ENCODE measurements around the gene CFC1B. TPM values are rescaled to one million over a fixed set of nuclear protein-coding genes. Genes with fewer than 3 reads are reported as not detected.
"Not testable (repeated sequence)": the region's sequence is repeated elsewhere in the genome, so short reads cannot be mapped to it uniquely, and the experiment has no call there.

The CFC1B gene
- polyA plus RNA-seq (2011; rRNA removed) (not detected in 2 replicates), polyA plus RNA-seq (2017; fragmentation: RNase III; extraction: RNeasy Plus Mini Kit Qiagen cat#74134 plus additional on column Dnase treatment) (not detected in 3 replicates), polyA minus RNA-seq (2011; rRNA and poly(A)+ RNA removed) (not detected in 2 replicates)
- polyA plus RNA-seq (2012; cell fraction: cytosol; rRNA removed): not detected in 2 replicates
- not detected in 2 replicates for polyA plus RNA-seq (2012; cell fraction: nucleus; rRNA removed)

DNA sequence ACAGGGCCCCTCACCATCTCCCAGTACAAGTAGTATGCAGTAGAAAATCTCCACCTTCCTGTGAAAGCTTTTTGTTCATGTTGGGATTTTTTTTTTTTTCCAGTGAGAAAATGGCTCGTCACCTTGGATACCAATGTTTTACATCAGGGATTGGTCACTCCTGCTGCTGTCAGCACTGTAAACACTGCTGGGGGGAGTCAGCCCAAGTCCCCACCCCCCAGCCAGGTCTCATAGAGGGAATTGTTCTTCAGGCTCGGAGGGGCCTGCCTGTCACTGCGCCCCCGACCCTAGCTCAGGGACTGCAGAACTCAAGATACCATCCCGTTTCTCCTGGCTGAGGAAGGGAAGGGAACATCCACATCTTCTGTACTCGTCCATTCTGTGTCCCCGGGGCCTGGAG is at the start of gene CFC1B:
Gene CFC1B, plus strand, starts transcription at position 231 of the 400 bp plus-strand sequence. CDS start 263 bp downstream, outside the sequence.
- H3K4me3 ChIP-seq; POLR2A ChIA-PET; H3K4me1 ChIP-seq; H3K4me2 ChIP-seq; ATAC-seq; H3K27ac ChIP-seq; FAIRE-seq; H3K9me3 ChIP-seq; DNase-seq (ENCODE audit: low read depth in 1 of 2, low spot score in 1 of 2); CTCF ChIA-PET: not testable (repeated sequence)
- WGBS (ENCODE audit: missing lambda C conversion rate): no CpG with 5 or more reads among the region's 7 CpGs

DNA sequence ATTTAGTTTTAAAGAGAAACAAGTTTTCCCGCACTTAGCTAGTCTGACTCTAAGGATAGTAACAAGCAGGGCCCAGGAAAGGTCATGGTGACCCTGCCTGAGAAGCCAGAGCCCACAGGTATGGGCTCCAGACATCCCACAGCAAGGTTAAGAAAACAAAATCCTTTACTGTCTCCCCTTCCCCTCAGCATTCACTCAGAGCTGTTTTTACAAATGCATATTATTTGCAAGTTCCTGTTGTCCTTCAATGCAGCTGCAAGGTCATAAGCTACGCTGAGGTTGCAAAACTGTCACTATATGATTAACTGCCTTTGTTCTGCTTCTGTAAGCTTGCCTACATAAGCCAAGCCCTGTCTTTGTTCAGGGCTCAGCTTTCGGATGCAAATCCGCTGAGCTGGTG is 29.9 kb upstream of the CFC1B start:
- DNase-seq (ENCODE audit: low read depth in 1 of 2, low spot score in 1 of 2); H3K27ac ChIP-seq; H3K4me1 ChIP-seq; FAIRE-seq; CTCF ChIA-PET; H3K9me3 ChIP-seq; H3K4me3 ChIP-seq; POLR2A ChIA-PET; H3K4me2 ChIP-seq; ATAC-seq: not testable (repeated sequence)
- WGBS (ENCODE audit: missing lambda C conversion rate): 23% methylated on average over 3 of the region's 4 CpGs

DNA sequence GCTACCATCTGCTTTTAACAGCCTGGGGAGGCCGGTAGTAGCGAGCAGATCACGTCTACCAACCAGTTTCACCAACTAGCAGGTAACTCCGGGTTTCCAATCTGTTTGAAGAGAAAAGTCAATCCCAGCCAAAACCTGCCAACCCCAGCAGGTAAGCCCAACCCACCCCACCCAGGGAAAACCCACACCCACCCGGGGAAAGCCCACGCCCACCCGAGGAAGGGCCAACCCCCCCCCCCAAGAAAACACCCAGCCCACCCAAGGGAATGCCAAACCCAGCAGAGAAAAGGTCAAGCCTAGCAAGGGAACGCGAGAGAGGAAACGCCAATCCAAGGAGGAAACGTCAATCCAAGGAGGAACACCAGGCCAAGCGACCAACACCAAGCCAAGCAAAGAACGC is 11.8 kb upstream of the CFC1B start, which contains the start of gene POTEI:
Gene POTEI, minus strand, starts transcription at position 101 of the 400 bp plus-strand sequence. Its CDS starts 93 bp downstream, at position 8.
- POLR2A ChIA-PET; H3K4me2 ChIP-seq; FAIRE-seq; ATAC-seq; CTCF ChIA-PET; H3K4me1 ChIP-seq; H3K4me3 ChIP-seq; H3K27ac ChIP-seq; H3K9me3 ChIP-seq; DNase-seq (ENCODE audit: low read depth in 1 of 2, low spot score in 1 of 2): not testable (repeated sequence)
- no CpG with 5 or more reads among the region's 13 CpGs for WGBS (ENCODE audit: missing lambda C conversion rate)

DNA sequence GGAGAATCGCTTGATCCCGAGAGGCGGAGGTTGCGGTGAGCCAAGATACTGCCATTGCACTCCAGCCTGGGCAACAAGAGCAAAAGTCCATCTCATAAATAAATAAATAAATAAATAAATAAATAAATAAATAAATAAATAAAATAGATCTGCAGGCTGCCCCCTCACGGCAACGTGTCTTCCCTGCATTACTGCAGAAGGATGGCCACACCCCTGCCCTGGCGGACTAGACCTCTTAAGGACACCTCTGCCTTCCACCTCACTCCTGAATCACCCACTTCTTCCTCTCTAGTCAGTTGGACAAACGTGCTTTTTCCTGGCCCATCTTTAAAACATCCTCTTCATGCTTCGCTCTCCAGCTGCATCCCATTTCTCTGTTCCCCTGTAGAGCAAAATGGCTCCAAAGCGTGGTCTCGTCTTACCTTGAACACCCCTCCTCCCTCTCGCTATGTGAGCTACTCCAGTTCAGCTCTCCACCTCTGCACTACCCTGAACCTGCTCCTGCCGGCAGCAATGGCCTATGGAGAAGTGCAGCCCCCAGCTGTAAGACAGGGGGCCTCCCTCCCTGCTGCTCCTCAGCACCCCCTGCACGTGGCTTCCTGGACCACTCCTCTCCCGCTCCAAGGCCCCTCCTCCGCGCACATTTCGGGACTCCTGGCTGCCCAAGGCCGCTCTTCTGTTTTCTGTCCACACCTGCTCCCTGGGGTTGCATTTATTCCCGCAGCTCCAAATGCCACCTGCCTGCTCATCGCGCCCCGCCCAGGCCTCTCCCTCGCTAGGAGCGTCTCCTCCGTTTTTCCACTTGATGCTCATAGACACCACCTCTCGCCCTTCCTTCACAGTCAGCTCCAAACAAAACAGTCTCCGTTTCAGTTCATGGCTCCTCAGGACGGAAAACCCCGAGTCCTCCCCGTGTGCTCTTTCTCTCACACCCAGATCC is 9.9 kb upstream of the CFC1B start:
- H3K4me1 ChIP-seq; CTCF ChIA-PET; H3K27ac ChIP-seq; H3K4me3 ChIP-seq; H3K9me3 ChIP-seq; FAIRE-seq; POLR2A ChIA-PET; ATAC-seq; DNase-seq (ENCODE audit: low read depth in 1 of 2, low spot score in 1 of 2); H3K4me2 ChIP-seq: not testable (repeated sequence)
- WGBS (ENCODE audit: missing lambda C conversion rate): no CpG with 5 or more reads among the region's 31 CpGs

GRCh38 chr2:130511747-130512451 is 9.1 kb upstream of the CFC1B start:
- H3K4me3 ChIP-seq; H3K4me1 ChIP-seq; H3K27ac ChIP-seq; CTCF ChIA-PET; POLR2A ChIA-PET; H3K4me2 ChIP-seq; FAIRE-seq; H3K9me3 ChIP-seq; DNase-seq (ENCODE audit: low read depth in 1 of 2, low spot score in 1 of 2): not testable (repeated sequence)
- ATAC-seq: peak; percentile 24 to 43; a peak in 1 of 6 replicates
- WGBS (ENCODE audit: missing lambda C conversion rate): 47% methylated on average over 5 of the region's 17 CpGs

GRCh38 chr2:130518516-130519106 is 2.4 kb upstream of the CFC1B start:
- H3K4me2 ChIP-seq; DNase-seq (ENCODE audit: low read depth in 1 of 2, low spot score in 1 of 2); FAIRE-seq: not testable (repeated sequence)

GRCh38 chr2:130522390-130522789 is 1.4 kb downstream of the CFC1B start:
- H3K27ac ChIP-seq; DNase-seq (ENCODE audit: low read depth in 1 of 2, low spot score in 1 of 2); FAIRE-seq; H3K4me2 ChIP-seq; ATAC-seq; H3K4me3 ChIP-seq; H3K9me3 ChIP-seq; H3K4me1 ChIP-seq; CTCF ChIA-PET; POLR2A ChIA-PET: not testable (repeated sequence)
- no CpG with 5 or more reads among the region's 23 CpGs for WGBS (ENCODE audit: missing lambda C conversion rate)

More at GRCh38 chr2:130518516-130519106, 2.4 kb upstream of the CFC1B start:
- H3K9me3 ChIP-seq, H3K4me1 ChIP-seq, H3K4me3 ChIP-seq, ATAC-seq, POLR2A ChIA-PET, H3K27ac ChIP-seq, CTCF ChIA-PET: not testable (repeated sequence)
- no CpG with 5 or more reads among the region's 12 CpGs for WGBS (ENCODE audit: missing lambda C conversion rate)

- H3K4me1 ChIP-seq; CTCF ChIA-PET; H3K4me3 ChIP-seq; POLR2A ChIA-PET; H3K9me3 ChIP-seq; FAIRE-seq; ATAC-seq; H3K4me2 ChIP-seq; H3K27ac ChIP-seq; DNase-seq (ENCODE audit: low read depth in 1 of 2, low spot score in 1 of 2): not testable (repeated sequence)
- no CpG with 5 or more reads among the region's 40 CpGs for WGBS (ENCODE audit: missing lambda C conversion rate)
These were observed 6.4 kb downstream of the CFC1B start for GRCh38 chr2:130527365-130527967.

DNA sequence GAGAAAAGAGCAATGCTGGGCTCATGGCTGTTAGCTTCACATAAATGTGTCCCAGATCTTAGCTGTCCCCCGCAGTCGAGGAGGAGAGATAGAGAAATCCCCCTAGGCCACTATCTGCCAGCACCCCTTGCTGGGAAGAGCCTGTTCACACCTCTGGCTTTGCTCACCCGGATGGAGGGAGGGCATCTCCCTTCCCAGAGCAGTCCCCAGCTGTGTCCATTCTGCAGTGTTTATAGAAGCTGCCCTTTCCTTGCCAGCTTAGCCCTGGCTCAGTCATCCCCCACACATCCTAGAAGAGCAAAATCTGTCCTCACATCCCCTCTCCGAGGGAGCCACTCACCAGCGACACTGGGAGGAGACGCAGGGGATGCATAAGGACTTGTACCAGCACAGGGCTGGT is 8.5 kb downstream of the CFC1B start:
- H3K4me1 ChIP-seq; H3K27ac ChIP-seq; H3K4me3 ChIP-seq; CTCF ChIA-PET; H3K4me2 ChIP-seq; H3K9me3 ChIP-seq; DNase-seq (ENCODE audit: low read depth in 1 of 2, low spot score in 1 of 2); FAIRE-seq; POLR2A ChIA-PET: not testable (repeated sequence)
- ATAC-seq: 0 out of 6 replicates have a peak, but pooled peaks of 1 of the 2 experiments have one; percentile 48
- WGBS (ENCODE audit: missing lambda C conversion rate): no CpG with 5 or more reads among the region's 6 CpGs

- H3K4me3 ChIP-seq; H3K9me3 ChIP-seq; CTCF ChIA-PET; H3K4me1 ChIP-seq; H3K4me2 ChIP-seq; FAIRE-seq; H3K27ac ChIP-seq; DNase-seq (ENCODE audit: low read depth in 1 of 2, low spot score in 1 of 2); POLR2A ChIA-PET: not testable (repeated sequence)
- WGBS (ENCODE audit: missing lambda C conversion rate): no CpG with 5 or more reads among the region's 4 CpGs
- ATAC-seq: 0 out of 6 replicates have a peak, but pooled peaks of 1 of the 2 experiments have one; percentile 45
These were observed 9.2 kb downstream of the CFC1B start for GRCh38 chr2:130530212-130530611.

Data from A549 (cell line).